ENCODE results near the gene GFOD2.

DNA sequence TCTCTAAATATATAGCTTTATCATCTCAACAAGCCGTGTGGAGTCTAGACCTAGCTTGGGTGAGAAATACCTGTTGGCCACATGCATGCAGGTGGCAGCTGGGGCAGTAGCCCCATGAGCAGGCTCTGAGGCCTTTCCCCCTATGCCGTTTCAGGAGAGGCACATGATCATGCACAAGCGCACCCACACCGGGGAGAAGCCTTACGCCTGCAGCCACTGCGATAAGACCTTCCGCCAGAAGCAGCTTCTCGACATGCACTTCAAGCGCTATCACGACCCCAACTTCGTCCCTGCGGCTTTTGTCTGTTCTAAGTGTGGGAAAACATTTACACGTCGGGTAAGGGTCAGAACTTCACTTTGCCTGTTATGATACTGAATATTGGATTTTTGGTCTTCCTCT is 90.9 kb downstream of the GFOD2 start:
- no peak for TF ChIP-seq RARB (CRISPR knock-in tag; IDR thresholded peaks at IDR 0.05)
- TF ChIP-seq, protein P1, sequence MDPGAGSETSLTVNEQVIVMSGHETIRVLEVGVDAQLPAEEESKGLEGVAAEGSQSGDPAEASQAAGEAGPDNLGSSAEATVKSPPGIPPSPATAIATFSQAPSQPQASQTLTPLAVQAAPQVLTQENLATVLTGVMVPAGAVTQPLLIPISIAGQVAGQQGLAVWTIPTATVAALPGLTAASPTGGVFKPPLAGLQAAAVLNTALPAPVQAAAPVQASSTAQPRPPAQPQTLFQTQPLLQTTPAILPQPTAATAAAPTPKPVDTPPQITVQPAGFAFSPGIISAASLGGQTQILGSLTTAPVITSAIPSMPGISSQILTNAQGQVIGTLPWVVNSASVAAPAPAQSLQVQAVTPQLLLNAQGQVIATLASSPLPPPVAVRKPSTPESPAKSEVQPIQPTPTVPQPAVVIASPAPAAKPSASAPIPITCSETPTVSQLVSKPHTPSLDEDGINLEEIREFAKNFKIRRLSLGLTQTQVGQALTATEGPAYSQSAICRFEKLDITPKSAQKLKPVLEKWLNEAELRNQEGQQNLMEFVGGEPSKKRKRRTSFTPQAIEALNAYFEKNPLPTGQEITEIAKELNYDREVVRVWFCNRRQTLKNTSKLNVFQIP (CRISPR knock-in tag; IDR thresholded peaks at IDR 0.05; ENCODE audit: borderline replicate concordance, low read depth): no peak
- TF ChIP-seq, protein P2, sequence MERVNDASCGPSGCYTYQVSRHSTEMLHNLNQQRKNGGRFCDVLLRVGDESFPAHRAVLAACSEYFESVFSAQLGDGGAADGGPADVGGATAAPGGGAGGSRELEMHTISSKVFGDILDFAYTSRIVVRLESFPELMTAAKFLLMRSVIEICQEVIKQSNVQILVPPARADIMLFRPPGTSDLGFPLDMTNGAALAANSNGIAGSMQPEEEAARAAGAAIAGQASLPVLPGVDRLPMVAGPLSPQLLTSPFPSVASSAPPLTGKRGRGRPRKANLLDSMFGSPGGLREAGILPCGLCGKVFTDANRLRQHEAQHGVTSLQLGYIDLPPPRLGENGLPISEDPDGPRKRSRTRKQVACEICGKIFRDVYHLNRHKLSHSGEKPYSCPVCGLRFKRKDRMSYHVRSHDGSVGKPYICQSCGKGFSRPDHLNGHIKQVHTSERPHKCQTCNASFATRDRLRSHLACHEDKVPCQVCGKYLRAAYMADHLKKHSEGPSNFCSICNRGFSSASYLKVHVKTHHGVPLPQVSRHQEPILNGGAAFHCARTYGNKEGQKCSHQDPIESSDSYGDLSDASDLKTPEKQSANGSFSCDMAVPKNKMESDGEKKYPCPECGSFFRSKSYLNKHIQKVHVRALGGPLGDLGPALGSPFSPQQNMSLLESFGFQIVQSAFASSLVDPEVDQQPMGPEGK (CRISPR knock-in tag; IDR thresholded peaks at IDR 0.05; ENCODE audit: borderline replicate concordance): no peak
- TF ChIP-seq ZFP30 (CRISPR knock-in tag; IDR thresholded peaks at IDR 0.05): no peak
- no peak for TF ChIP-seq OSR1 (CRISPR knock-in tag; IDR thresholded peaks at IDR 0.05)
- TF ChIP-seq BACH2 (CRISPR knock-in tag; IDR thresholded peaks at IDR 0.05; ENCODE audit: borderline replicate concordance): no peak
- TF ChIP-seq TOX (CRISPR knock-in tag; IDR thresholded peaks at IDR 0.05; ENCODE audit: borderline replicate concordance): no peak
- no peak for TF ChIP-seq ARNTL (CRISPR knock-in tag; IDR thresholded peaks at IDR 0.05; ENCODE audit: borderline replicate concordance, low read depth)

All from SK-N-SH treated with all-trans-retinoic acid at 6 μM for 48 hours (cell line).